SK-N-SH (cell line): ENCODE results near the gene COQ8B. TPM values are rescaled to one million over a fixed set of nuclear protein-coding genes. Genes with fewer than 3 reads are reported as not detected.

Experiments
- CTCF ChIA-PET: fragments of 300-600, 350-600 bp; formaldehyde crosslinking; extraction: SDS; loops from one replicate; lab custom pipeline; 2021; lab: Yijun Ruan, JAX
- POLR2A ChIA-PET: fragments of 350-600 bp; sonication (Branson Sonifier 250); formaldehyde crosslinking; extraction: SDS; loops from one replicate; lab custom pipeline; 2020; ENCODE audit warnings: antibody characterized with exemption, inconsistent platforms; lab: Yijun Ruan, JAX
- DNase-seq: peaks from one replicate; pipeline ENCODE4 v3.0.0; 2012
- H2AFZ ChIP-seq: fragments of 200-600 bp; sonication (generic); 2 replicates; pipeline ENCODE4 v1.8.1; 2016; ENCODE audit warnings: antibody characterized with exemption, mild to moderate bottlenecking, low read depth
- H3F3A ChIP-seq: fragments of 200-600 bp; sonication (generic); replicated peaks from 2 replicates; pipeline ENCODE3; 2016; ENCODE audit warnings: antibody characterized with exemption, mild to moderate bottlenecking; ENCODE audit not compliant: insufficient read depth
- H3K27ac ChIP-seq, 2 experiments: fragments of 200-500 bp in 1 of 2; fragments of 200-600 bp in 1 of 2; sonication (Bioruptor generic) in 1 of 2; sonication (generic), shearing (Covaris generic) in 1 of 2; 2 replicates each; pipeline versions ENCODE4 v1.5.1 to v1.6.1; 2014 to 2016; ENCODE audit warnings: low read depth in 2 of 2, inconsistent platforms in 1 of 2, low read length in 1 of 2, mild to moderate bottlenecking in 1 of 2, mixed read lengths in 1 of 2
- H3K27me3 ChIP-seq: fragments of 200-600 bp; sonication (generic), shearing (Covaris generic); 2 replicates; pipeline ENCODE4 v1.6.1; 2016; ENCODE audit warnings: mixed run types; ENCODE audit not compliant: insufficient read depth
- H3K36me3 ChIP-seq, 2 experiments: fragments of 200-500 bp in 1 of 2; fragments of 200-600 bp in 1 of 2; sonication (Bioruptor generic) in 1 of 2; sonication (generic) in 1 of 2; replicated peaks in 1 of 2; 2 replicates each; pipeline versions ENCODE3 to v1.5.1; 2014 to 2016; ENCODE audit warnings: low read length in 1 of 2, mild to moderate bottlenecking in 1 of 2; ENCODE audit not compliant: insufficient read depth in 2 of 2, control insufficient read depth in 1 of 2
- H3K4me1 ChIP-seq, 2 experiments: fragments of 200-500 bp in 1 of 2; fragments of 200-600 bp in 1 of 2; sonication (Bioruptor generic) in 1 of 2; sonication (generic), shearing (Covaris generic) in 1 of 2; 2 replicates each; pipeline versions ENCODE4 v1.5.1 to v1.6.1; 2014 to 2016; ENCODE audit warnings: low read depth in 1 of 2, low read length in 1 of 2, mixed run types in 1 of 2; ENCODE audit not compliant: insufficient read depth in 2 of 2, control insufficient read depth in 1 of 2
- H3K4me2 ChIP-seq: fragments of 200-600 bp; sonication (generic), shearing (Covaris generic); 2 replicates; pipeline ENCODE4 v1.6.1; 2017; ENCODE audit warnings: mixed run types
- H3K4me3 ChIP-seq, 2 experiments: fragments of 200-500 bp in 1 of 2; fragments of 200-600 bp in 1 of 2; sonication (Bioruptor generic) in 1 of 2; sonication (generic), shearing (Covaris generic) in 1 of 2; 2 replicates each; pipeline versions ENCODE4 v1.5.1 to v1.8.1; 2014 to 2016; ENCODE audit warnings: low read depth in 2 of 2, inconsistent platforms in 1 of 2, low read length in 1 of 2, mild to moderate bottlenecking in 1 of 2, mixed read lengths in 1 of 2, moderate library complexity in 1 of 2
- H3K79me2 ChIP-seq: fragments of 200-600 bp; sonication (generic); 2 replicates; pipeline ENCODE4 v1.8.1; 2017; ENCODE audit warnings: mild to moderate bottlenecking; ENCODE audit not compliant: insufficient read depth
- H3K9ac ChIP-seq: fragments of 200-600 bp; sonication (generic); 2 replicates; pipeline ENCODE4 v1.6.1; 2017; ENCODE audit warnings: mixed run types
- H3K9me2 ChIP-seq: fragments of 200-600 bp; sonication (generic); 2 replicates; pipeline ENCODE4 v1.6.1; 2017; ENCODE audit warnings: mixed run types
- H3K9me3 ChIP-seq: fragments of 200-600 bp; sonication (generic); 2 replicates; pipeline ENCODE4 v1.6.1; 2017; ENCODE audit warnings: mixed run types, mild to moderate bottlenecking, moderate library complexity
- H4K20me1 ChIP-seq: fragments of 200-600 bp; sonication (generic); 2 replicates; pipeline ENCODE4 v1.6.1; 2017; ENCODE audit warnings: mild to moderate bottlenecking, mixed run types; ENCODE audit not compliant: insufficient read depth
- CHD2 ChIP-seq: fragments of 150-350 bp; IDR thresholded peaks from 2 replicates; pipeline ENCODE4 v1.6.1; 2018; ENCODE audit warnings: low read length; ENCODE audit not compliant: partially characterized antibody
- ELF1 ChIP-seq: IDR thresholded peaks from 2 replicates; pipeline ENCODE4 v1.4.0; 2012
- EP300 ChIP-seq, 2 experiments: IDR thresholded peaks; 2 replicates each; pipeline versions ENCODE4 v1.4.0 to v1.6.1; 2012; ENCODE audit warnings: borderline replicate concordance in 1 of 2, low read depth in 1 of 2, low read length in 1 of 2
- FOXM1 ChIP-seq: IDR thresholded peaks from 2 replicates; pipeline ENCODE4 v1.4.0; 2012; ENCODE audit warnings: low read depth, mild to moderate bottlenecking
- JUND ChIP-seq: IDR thresholded peaks from 2 replicates; pipeline ENCODE4 v1.4.0; 2012
- MEF2A ChIP-seq: IDR thresholded peaks from 2 replicates; pipeline ENCODE4 v1.4.0; 2012; ENCODE audit warnings: low read depth, borderline replicate concordance
- MXI1 ChIP-seq: IDR thresholded peaks from 2 replicates; pipeline ENCODE4 v1.6.1; 2012; ENCODE audit warnings: mild to moderate bottlenecking, low read depth, low read length, improper control_type of control experiment
- POLR2AphosphoS5 ChIP-seq: IDR thresholded peaks from 2 replicates; pipeline ENCODE4 v1.6.1; 2012; ENCODE audit warnings: low read depth, low read length
- RAD21 ChIP-seq: IDR thresholded peaks from 2 replicates; pipeline ENCODE4 v1.6.1; 2012; ENCODE audit warnings: mild to moderate bottlenecking, low read length
- RCOR1 ChIP-seq: fragments of 150-350 bp; IDR thresholded peaks from 2 replicates; pipeline ENCODE4 v1.6.1; 2017; ENCODE audit warnings: antibody characterized with exemption, low read length
- RFX5 ChIP-seq: IDR thresholded peaks from 2 replicates; pipeline ENCODE4 v1.6.1; 2012; ENCODE audit warnings: mild to moderate bottlenecking, improper control_type of control experiment, low read length
- RXRA ChIP-seq: IDR thresholded peaks from 2 replicates; pipeline ENCODE4 v1.4.0; 2012; ENCODE audit warnings: low read depth, mild to moderate bottlenecking, borderline replicate concordance
- TCF12 ChIP-seq: IDR thresholded peaks from 2 replicates; pipeline ENCODE4 v1.4.0; 2012
- TEAD4 ChIP-seq: IDR thresholded peaks from 2 replicates; pipeline ENCODE4 v1.4.0; 2012; ENCODE audit warnings: mild to moderate bottlenecking, borderline replicate concordance; ENCODE audit not compliant: insufficient read depth
- YY1 ChIP-seq: IDR thresholded peaks from 2 replicates; pipeline ENCODE4 v1.4.0; 2012; ENCODE audit warnings: low read depth, mild to moderate bottlenecking
- WGBS: methylation state at CpG from one replicate; pipeline ENCODE4 v1.1.6; 2017; ENCODE audit warnings: low lambda C conversion rate; 5-methylcytosine and 5-hydroxymethylcytosine counted together
- polyA plus RNA-seq, 3 experiments: library from polyadenylated mRNA; depleted of rRNA; stranded (reverse); fragments of >200 nt; gene quantifications; 2 replicates each; pipeline ENCODE4 v1.2.3, GENCODE V29; 2012
- TF ChIP-seq, protein P1 (sequence below): IDR thresholded peaks from 2 replicates; pipeline ENCODE4; 2012
- TF ChIP-seq, protein P2 (sequence below): IDR thresholded peaks from 2 replicates; pipeline ENCODE4 v1.4.0; 2012; ENCODE audit warnings: low read depth, borderline replicate concordance

Gene COQ8B
- polyA plus RNA-seq, 1 of the 3 experiments (the other 2 are of a cell fraction), result 43.8 TPM

DNA sequence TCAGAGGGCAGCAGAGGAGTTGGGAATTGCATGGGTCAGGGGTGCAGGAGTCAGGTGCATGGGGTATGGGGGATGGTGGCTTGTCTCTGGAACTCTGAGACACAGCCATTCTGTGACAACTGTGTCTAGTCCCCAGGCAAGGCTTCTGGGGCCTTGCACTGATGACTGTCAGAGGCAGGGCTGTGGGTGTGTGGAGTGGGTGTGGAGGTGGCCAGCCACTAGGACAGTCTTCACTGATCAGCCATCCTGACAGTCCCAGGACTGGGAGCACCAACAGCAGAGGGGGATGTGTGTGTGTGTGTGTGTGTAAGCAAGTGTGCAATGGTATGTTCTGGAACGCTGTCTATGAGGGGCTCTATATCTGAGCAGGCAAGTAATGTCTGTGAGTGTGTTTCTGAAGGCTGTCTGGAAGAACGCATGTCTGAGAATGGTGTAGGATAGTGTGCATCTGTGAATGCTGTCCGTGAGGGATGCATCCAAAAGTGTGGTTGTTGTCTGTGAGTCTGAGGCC, 31.6 kb downstream of the COQ8B start:
- H3K9me3 ChIP-seq, result no peaks in the 10 kb centered on the region
- no peak overlapping the region for H3K4me3 ChIP-seq
- H3K9me2 ChIP-seq, result no peaks in the 10 kb centered on the region
- CTCF ChIA-PET, result no interaction called here
- no peak for DNase-seq
- no peak overlapping the region for H2AFZ ChIP-seq
- TF ChIP-seq TEAD4, result no peak
- TF ChIP-seq MXI1, result no peak
- TF ChIP-seq, protein P1, sequence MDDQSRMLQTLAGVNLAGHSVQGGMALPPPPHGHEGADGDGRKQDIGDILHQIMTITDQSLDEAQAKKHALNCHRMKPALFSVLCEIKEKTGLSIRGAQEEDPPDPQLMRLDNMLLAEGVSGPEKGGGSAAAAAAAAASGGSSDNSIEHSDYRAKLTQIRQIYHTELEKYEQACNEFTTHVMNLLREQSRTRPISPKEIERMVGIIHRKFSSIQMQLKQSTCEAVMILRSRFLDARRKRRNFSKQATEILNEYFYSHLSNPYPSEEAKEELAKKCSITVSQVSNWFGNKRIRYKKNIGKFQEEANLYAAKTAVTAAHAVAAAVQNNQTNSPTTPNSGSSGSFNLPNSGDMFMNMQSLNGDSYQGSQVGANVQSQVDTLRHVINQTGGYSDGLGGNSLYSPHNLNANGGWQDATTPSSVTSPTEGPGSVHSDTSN, result no peak
- TF ChIP-seq, all 33 proteins: peak for 0
- Histone ChIP-seq H3K4me1 (peaks cover 0 to 14% of the 10 kb centered on the region in 2 experiments; a peak in 1 of 4 replicates), H3K9ac (no peak overlapping the region), H3K79me2 (peaks cover 33% of the 10 kb centered on the region), H3F3A (no peaks in the 10 kb centered on the region), H3K27ac (no peak overlapping the region), H3K4me2 (no peak overlapping the region), H3K27me3 (no peaks in the 10 kb centered on the region), H3K36me3 (peaks cover 25 to 28% of the 10 kb centered on the region in 2 experiments), H4K20me1 (peaks cover 26% of the 10 kb centered on the region)
- POLR2A ChIA-PET, result interaction anchor here (0.6 kb wide), 1 partner anchor 71 kb away, joined by 6 read pairs; no protein-coding TSS in a partner anchor
- 92% methylated on average over 3 of the region's 3 CpGs for WGBS

DNA sequence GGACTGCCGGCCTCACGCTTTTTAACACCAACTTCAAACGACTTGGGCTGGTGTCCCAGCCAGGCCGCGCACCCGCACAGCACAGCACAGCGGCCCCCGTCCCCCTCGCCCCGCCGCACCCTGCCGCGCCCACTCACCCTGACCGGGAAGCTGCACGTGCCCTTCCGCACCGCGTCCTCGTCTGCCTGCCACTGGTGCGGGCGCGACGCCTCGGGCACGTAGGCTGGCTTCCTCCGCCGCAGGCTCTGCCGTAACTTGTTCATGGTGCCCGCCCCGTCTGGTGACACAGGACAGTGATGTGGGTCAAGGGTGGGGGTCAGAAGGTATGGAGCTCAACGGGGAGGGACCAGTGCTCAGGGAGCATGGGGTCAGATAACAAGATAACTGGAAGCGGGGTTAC, 32.4 kb downstream of the COQ8B start:
- peaks cover 25% of the 10 kb centered on the region for H4K20me1 ChIP-seq

More for the DNA sequence above, 32.4 kb downstream of the COQ8B start:
- CTCF ChIA-PET, result interaction anchor here (1.5 kb wide), 1 partner anchor 120 kb away, joined by 3 read pairs; no protein-coding TSS in a partner anchor
- no peaks in the 10 kb centered on the region for H3K9me3 ChIP-seq
- no peak for DNase-seq
- H3K9me2 ChIP-seq, result no peaks in the 10 kb centered on the region
- H3F3A ChIP-seq, result no peaks in the 10 kb centered on the region
- no peak overlapping the region for H3K27ac ChIP-seq
- no peak overlapping the region for H3K9ac ChIP-seq
- H3K4me3 ChIP-seq, result no peak overlapping the region
- WGBS, result 95% methylated on average over 25 of the region's 32 CpGs
- peaks cover 0 to 14% of the 10 kb centered on the region in 2 experiments; a peak in 1 of 4 replicates for H3K4me1 ChIP-seq
- TF ChIP-seq ELF1 (no peak), TEAD4 (no peak), RCOR1 (no peak), TCF12 (no peak), EP300 (IDR thresholded peaks at IDR 0.05; ENCODE audit: borderline replicate concordance in 1 of 2, low read depth in 1 of 2, low read length in 1 of 2) (no peak), YY1 (no peak), RAD21 (no peak), MEF2A (no peak), RFX5 (no peak), JUND (no peak), POLR2AphosphoS5 (no peak), CHD2 (no peak), RXRA (no peak), FOXM1 (no peak)
- TF ChIP-seq, protein P2, sequence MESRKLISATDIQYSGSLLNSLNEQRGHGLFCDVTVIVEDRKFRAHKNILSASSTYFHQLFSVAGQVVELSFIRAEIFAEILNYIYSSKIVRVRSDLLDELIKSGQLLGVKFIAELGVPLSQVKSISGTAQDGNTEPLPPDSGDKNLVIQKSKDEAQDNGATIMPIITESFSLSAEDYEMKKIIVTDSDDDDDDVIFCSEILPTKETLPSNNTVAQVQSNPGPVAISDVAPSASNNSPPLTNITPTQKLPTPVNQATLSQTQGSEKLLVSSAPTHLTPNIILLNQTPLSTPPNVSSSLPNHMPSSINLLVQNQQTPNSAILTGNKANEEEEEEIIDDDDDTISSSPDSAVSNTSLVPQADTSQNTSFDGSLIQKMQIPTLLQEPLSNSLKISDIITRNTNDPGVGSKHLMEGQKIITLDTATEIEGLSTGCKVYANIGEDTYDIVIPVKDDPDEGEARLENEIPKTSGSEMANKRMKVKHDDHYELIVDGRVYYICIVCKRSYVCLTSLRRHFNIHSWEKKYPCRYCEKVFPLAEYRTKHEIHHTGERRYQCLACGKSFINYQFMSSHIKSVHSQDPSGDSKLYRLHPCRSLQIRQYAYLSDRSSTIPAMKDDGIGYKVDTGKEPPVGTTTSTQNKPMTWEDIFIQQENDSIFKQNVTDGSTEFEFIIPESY, result no peak
- TF ChIP-seq, all 33 proteins: peak for 0
- Histone ChIP-seq H3K4me2 (no peak overlapping the region), H3K36me3 (peaks cover 25 to 36% of the 10 kb centered on the region in 2 experiments), H3K27me3 (no peaks in the 10 kb centered on the region), H3K79me2 (peaks cover 25% of the 10 kb centered on the region), H2AFZ (no peak overlapping the region)
- POLR2A ChIA-PET, result interaction anchor here (0.6 kb wide), 1 partner anchor 72 kb away, joined by 6 read pairs; no protein-coding TSS in a partner anchor
